Frontal cortex (tissue), 4 donors: ENCODE results near the gene TMEM132D. TPM values are rescaled to one million over a fixed set of nuclear protein-coding genes. Genes with fewer than 3 reads are reported as not detected.
"Not testable (repeated sequence)": the region's sequence is repeated elsewhere in the genome, so short reads cannot be mapped to it uniquely, and the experiment has no call there.

Experiments
- DNase-seq, 2 donors: peaks; one replicate each; pipeline ENCODE4 v3.0.0; 2012; ENCODE audit warnings: low spot score in 2 of 2
- FAIRE-seq: peaks from 2 replicates; lab custom pipeline; 2012; peaks lifted over from hg19 to GRCh38; lab: Jason Lieb, UNC
- small RNA-seq: library from RNA; depleted of rRNA; stranded (forward); fragments of <200 nt; gene quantifications from one replicate; pipeline ENCODE3, GENCODE V24; 2014
- total RNA-seq: library from RNA; depleted of rRNA; stranded (reverse); fragments of >200 nt; gene quantifications from one replicate; pipeline ENCODE4 v1.2.3, GENCODE V29; 2014
- donor health status: control.
- donor health status: control.
- donor health status: control.

The TMEM132D gene
- total RNA-seq, 1 donor from 2014 or later = 4.1 TPM

DNA sequence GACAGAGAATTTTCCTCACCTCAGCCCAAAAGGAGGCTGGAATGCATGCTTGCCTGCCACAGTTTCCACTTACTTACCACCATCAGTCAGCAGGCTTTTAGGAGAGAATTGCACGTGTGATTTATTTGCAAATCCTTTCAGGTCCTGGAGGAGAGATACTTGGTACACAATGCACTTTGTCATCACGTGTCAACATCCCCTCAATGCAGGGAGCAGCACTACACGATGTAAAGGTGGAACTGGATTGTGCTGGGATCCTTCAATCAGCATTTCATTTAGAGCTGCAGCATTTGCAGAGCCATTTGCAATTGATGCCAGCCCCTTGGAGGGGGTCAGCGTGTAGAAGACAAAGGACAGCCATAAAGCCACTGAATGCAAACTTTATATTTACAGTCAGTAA, 832.5 kb downstream of the TMEM132D start:
- FAIRE-seq (no peak), DNase-seq (no peak)

DNA sequence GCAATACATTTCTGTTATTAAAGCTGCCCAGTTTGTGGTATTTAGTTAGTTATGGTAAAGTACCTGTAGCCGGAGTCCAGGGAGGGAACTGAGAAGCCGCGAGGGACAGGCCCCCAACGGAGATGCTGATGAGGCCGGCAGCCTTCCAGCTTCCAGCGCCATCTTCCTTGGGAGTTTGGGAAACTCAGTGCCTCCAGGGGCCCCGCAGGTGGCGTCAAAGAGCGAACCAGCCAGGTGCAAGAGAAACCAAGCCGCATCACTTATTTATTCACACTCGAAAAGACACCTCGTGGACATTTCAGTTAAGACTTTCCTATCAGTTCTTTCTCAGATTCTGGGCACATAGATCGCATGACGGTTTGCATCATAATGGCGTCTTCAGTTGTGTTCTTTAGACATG, 833.9 kb downstream of the TMEM132D start:
- no peak for DNase-seq

DNA sequence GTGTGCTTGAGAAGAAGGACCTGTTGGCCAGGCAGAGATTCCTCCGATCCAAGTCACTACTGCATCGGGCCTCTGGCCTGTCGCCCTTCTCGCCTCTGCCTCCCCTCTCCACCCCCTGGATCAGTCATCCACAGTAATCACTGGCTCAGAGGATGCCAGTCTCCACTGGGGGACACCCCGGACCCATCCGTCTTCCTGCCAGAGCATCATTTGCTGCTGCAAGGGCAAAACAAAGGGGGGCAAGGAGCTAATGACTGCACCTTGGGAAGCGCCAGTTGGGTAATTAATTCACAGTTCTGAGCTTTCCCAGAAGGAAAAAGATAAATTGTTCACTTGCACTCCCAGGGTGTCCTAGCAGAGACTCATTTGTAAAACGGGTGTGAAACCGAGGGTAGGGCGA, 835.1 kb downstream of the TMEM132D start:
- FAIRE-seq (no peak), DNase-seq (no peak)

More for the DNA sequence above, 833.9 kb downstream of the TMEM132D start:
- no peak for FAIRE-seq

DNA sequence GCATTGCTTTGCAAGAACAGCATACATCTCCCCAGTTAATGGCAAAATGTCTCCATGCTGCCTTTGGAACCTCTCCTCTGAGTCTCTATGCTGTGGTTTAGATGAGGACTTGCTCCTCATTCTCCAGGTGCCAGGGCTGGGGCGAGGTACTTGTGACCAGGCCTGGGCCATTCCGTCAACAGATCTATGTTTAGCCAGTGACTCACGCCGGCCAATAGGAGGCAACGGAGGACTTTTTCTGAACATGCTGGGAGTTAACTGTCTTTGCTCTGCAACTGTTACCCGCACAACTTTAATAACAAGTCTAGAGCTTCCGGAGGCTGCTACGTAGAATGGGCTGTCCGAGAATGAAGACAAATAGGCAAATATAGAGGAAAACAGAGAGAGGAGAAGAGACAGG, 836.3 kb downstream of the TMEM132D start:
- DNase-seq (no peak), FAIRE-seq (no peak)

DNA sequence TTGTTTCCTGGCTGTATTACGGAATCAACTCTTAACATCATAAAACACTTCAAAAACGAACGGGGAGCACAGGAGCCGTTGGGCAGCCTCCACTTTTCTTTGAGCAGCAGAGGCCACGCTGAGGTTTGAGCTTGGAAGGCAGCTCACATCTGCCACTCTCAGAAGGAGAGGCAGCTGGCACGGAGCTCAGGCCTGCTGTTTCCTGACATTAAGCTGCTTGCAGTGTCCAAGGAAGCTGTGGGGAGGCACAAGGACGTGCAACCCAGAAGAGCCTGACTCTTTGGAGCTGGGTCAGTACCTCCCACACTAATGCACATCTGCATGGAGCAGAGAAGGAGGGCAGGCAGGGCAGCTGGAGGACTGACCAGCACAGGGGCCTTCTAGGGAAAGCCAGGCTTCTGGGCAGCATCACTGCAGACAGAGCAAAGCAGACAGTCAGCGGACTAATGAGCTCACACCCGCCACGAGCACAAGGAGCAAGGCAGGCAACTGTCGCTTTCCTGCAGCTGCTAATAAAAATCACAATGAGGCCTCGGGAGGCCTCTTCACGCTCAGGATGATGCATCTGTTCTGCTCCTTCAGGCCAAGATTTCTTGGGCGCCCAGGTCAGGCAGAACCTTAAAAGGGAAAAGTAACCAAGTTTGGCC, 839.5 kb downstream of the TMEM132D start:
- no peak for DNase-seq
- no peak for FAIRE-seq

DNA sequence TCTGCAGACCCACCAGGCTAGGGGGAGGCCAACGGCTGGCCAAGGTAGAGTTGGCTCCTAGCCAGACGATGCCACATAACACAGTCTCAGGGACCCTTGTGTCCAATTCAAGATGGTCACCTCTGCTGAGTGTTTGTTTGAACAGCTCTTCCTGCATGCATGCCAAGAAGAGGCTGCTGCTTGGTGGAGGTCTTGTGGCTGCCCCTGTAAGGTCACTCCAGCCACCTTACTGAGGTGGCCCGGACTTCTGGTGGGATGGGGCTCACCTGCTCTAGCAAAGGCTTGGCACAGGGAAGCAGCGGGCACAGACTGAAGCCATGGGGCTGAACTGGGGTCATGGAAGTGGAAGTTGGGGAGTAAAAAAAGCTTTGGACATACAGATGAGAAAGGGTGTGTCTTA, 840.2 kb downstream of the TMEM132D start:
- no peak for DNase-seq
- no peak for FAIRE-seq

DNA sequence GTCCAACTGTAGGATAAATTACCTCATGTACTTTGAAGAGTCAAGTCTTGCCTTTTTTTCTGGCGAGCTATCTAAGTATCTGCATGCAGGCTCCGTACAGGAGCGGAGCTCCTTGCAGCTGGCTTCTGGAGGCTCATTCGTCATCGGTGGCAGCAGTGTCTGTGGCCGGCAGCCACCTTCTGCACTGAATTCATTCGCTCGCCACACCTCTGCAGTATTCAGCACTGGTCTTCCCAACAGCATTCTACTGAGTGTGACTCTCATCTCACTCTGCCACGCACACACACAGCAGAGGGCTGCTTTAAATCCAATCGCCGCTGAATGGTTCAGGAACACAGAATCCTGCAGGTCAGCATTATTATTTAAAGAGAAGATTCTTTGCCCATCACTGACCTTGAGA, 850.6 kb downstream of the TMEM132D start:
- no peak for FAIRE-seq

DNA sequence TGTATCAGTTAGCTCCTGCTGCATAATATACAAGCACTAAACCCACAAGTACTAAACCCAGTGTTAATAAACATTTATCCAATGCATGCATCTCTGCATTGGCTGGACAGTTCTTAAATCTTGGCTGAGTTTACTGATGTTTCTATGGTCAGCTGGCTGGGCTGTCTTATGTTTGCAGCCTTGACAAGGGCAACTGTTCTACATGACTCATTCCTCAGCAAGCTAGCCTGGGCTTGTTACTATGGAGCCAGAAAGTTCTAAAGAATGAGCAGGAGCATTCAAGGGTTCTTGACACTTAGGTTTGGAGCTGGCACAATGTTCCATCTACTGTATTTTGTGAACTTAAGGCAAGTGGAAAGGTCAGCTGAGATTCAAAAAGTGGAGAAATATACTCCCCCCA, 851.5 kb downstream of the TMEM132D start:
- no peak for DNase-seq
- FAIRE-seq = no peak

More for the DNA sequence above, 850.6 kb downstream of the TMEM132D start:
- DNase-seq = no peak

DNA sequence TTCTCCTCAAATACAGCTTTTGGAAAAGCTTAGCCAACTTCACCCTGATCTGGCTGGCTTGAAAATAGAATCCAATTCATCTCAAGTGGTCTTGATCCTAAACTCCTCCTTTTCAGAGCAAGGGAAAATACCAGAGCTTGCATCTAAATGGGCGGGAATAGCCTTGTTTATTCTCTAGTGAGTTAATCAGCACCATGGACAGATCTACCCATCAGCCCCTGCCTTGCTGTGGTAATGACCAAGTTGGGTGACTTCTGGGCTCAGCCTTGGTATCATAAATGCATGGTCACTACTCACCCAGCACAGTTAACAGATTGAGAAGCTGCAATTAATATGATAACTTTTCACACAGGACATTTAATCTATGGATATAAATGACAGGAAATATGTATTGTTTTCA, 853.9 kb downstream of the TMEM132D start:
- no peak for FAIRE-seq
- DNase-seq = no peak

DNA sequence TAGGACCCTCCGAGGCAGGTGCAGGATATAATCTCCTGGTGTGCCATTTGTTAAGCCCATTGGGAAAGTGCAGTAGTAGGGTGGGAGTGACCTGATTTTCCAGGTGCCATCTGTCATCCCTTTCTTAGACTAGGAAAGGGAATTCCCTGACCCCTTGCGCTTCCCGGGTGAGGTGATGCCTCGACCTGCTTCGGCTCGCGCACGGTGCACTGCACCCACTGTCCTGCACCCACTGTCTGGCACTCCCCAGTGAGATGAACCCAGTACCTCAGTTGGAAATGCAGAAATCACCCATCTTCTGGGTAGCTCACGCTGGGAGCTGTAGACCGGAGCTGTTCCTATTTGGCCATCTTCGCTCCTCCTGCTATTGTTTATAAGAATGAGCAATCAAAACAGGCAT, 860.5 kb downstream of the TMEM132D start:
- not testable (repeated sequence) for FAIRE-seq, DNase-seq

DNA sequence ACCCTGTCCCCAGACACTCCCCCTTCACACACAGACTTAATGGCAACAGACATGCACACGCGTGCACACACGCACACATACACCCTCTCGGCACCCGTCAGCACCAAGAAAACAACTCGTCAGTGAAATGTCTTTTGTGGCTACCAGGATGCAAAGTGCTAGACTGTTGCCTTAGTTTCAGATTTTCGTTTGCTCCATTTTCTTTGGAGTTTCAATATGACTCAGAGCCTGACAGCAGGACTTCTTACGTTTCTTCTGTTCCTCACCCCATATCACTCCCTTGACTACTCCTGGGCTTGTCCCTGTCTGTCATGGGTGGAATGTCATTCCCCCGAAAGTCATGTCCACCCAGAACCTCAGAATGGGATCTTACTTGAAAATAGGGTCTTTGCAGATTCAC, 867.7 kb downstream of the TMEM132D start:
- DNase-seq (no peak), FAIRE-seq (no peak)

DNA sequence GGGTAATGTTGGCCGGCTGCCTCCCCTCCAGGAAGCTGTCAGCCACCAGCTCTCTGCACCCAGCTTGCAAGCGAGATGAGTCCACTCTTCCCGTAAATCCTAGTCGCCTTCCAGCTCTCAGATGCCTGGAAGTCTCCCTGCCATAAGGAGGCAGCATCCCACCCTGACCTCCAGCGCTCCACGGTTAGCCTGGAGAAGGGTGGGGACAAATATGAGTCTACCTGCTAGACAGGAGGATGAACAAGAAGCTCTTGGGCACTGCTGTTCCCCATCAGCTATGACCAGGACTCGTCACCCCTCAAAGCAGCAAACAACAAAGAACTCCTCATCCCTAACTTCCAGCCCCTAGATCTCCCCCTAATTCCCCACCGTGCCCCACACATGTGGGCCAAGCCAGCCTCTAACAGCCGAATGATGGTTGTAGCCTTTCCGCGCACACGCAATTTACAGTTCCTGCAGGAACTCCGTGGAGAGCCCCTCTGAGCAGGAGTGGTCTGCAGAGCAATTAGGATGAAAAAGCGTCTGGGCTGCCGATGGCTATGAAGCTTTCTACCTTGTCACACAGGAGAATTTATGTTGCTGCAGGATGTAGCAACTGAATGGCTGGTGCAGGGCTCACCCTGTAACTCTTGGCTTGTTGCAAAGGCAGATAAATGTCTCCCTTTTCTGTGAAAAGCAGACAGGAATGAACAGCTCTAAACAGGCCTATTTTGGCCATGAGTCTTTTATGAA, 869.1 kb downstream of the TMEM132D start:
- FAIRE-seq (no peak), DNase-seq (no peak)

DNA sequence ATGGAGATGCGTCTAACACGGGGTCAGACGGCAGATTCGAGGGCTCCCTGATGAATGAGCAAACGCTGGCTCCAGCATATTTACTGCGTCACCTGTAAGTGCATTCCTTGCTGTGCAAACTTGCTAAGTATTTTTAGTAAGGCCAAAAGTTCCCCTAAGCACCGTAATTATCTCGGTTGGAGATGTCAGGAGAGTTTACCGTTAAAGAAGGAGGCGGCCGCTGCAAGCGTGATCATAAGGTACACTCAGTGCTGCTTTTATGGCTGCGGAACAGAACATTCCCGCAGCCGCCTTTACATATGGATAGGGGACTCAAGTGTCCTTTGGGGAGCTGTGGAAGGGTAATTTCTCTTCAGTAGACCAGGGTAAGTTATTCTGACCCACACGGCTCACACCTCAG, 875.0 kb downstream of the TMEM132D start:
- FAIRE-seq = no peak
- DNase-seq = no peak

DNA sequence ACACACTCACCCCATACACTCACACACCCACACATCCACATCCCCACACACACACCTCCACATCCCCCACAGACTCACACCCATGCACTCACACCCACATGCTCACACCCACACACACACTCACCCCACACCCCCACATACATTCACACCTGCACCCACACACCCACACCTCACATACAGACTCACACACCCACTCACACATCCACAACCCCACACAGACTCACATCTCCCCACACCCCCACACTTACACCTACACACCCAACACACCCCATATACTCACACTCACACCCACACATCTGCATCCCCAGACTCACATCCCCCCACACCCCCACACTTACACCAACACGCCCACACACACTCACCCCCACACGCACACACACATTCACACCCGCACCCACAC, 878.8 kb downstream of the TMEM132D start:
- FAIRE-seq = no peak

More for the DNA sequence above, 878.8 kb downstream of the TMEM132D start:
- no peak for DNase-seq

Small RNA genes within 50 kb of the gene (small RNA-seq; reads per million reads assigned to genes)
- gene RF02271 = not detected
